DMS79 treated with DMSO at 0.1 percent for 48 hours (cell line): ENCODE results near the gene TOR4A.
"Not testable (repeated sequence)": the region's sequence is repeated elsewhere in the genome, so short reads cannot be mapped to it uniquely, and the experiment has no call there.

ENCODE experiments used
- DNase-seq: peaks from one replicate; lab custom pipeline; 2025; lab: John Stamatoyannopoulos, UW

Gene TOR4A

DNA sequence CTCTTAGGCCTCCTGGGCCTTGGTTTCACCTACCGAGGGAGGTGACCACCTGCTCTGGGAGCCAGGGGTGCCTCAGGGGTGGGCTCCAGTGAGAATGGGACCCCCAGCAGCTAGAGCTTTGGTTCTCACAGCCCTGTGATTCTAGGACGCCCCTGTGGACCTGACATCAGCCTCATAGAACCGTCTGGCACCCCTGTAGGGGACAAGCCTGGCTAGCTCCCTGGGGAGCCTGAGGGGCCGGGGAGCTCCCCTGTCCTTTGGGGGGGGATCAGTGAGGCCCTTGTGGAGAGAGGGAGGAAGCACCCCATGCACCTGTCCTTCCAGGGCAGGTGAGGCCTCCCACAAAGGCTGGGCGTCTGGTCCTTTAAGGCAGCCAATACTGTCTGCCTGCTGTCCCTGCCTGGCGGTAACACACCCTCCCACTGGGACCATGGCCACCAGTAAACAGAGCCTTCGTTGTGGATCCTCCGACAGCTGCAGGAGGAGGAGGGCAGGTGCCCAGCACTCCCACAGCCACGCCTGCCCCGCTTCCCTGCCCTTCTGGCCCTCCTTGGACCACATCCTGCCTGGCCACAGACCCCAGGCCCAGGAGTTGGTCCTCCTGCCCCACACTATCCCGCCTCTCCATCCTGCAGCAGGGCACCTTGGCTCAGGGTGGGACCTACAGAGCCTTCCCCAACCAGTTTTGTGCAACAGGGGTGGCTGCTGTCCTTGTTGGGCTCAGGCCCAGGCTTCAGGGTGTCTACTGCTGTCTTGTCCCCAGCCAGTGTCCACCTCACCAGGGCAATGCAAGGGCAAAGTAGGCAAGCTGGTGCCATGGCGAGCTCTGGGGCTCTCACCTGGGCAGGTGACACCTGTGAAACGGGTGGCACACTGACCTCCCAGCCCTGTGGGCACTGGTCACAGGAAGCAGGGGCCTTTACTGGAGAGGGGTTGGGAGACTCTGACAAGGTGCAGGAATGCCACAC is 39.5 kb upstream of the TOR4A start:
- no peak for DNase-seq

DNA sequence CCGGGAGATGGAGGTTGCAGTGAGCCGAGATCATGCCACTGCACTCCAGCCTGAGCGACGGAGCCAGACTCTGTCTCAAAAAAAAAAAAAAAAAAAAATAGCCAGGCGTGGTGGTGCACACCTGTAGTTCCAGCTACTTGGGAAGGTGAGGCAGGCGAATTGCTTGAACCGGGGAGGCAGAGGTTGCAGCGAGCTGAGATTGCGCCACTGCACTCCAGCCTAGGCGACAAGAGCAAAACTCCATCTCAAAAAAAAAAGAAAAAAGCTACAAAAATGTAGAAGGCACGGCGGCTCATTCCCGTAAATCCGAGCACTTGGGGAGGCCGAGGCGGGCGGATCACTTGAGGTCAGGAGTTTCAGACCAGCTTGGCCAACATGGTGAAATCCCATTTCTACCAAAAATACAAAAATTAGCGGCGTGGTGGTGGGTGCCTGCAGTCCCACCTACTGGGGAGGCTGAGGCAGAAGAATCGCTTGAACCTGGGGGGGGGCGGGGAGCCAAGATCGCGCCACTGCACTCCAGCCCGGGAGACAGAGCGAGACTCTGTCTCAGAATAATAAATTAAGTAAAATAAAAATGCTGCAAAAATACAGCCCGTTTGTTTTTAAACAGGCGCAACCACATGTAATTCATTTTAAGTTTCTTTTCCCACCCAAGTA is 37.9 kb upstream of the TOR4A start:
- peak; percentile 54 for DNase-seq

DNA sequence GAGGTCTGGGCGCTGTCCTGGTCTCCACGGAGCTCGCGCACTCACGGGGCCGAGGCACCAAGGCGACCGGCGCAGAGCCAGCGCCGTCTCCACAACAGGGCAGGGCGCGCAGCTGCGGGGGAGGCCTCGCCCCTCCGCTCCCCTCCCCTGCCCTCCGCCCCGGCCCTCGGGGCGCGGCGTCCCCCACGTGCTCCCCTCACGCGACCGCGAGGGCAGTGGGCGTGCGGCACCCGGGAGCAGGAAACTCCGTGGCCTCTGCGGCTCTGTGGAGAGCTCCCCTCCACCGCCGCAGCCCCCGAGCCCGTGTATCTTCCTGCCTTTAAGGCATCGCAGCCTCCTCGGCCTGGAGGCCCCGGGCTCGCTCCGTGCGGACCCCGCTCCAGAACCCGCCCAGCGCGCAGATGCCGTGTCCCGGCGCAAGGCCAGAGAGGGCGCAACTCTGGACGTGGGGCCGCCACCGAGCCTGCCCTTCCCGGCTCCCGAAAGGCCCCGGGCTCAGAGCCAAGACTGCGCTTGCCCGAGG is 37.1 kb upstream of the TOR4A start:
- DNase-seq = peak; percentile 69

DNA sequence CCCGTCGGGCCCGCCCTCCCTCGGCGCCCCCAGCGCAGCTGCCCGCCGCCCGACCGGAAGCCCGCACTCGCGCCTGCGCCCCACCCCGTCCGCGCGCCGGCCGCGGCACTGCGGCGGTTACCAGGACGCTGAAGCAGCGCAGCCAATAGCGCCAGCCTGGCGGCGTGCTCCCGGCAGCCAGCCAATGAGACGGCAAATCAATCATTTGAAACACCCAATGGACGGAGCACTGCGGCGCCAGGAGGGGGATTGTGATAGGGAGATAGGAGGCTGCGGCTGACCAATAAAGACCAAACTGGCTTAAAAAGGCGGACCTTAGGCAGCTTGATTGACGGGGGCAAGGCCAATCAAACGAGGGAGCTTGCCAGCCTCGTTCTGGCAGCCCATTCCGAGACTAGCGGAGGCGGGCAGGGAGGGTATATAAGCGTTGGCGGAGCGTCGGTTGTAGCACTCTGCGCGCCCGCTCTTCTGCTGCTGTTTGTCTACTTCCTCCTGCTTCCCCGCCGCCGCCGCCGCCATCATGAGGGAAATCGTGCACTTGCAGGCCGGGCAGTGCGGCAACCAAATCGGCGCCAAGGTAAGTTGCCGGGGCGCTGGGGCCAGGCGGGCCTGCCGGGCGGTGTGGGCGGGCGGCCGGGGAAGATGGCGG is 36.6 kb upstream of the TOR4A start, which contains the start of gene TUBB4B:
Gene TUBB4B (plus strand): TSS at position 447 of the 649 bp plus-strand sequence. CDS start 74 bp downstream, at position 521.
- DNase-seq = peak; percentile 99

DNA sequence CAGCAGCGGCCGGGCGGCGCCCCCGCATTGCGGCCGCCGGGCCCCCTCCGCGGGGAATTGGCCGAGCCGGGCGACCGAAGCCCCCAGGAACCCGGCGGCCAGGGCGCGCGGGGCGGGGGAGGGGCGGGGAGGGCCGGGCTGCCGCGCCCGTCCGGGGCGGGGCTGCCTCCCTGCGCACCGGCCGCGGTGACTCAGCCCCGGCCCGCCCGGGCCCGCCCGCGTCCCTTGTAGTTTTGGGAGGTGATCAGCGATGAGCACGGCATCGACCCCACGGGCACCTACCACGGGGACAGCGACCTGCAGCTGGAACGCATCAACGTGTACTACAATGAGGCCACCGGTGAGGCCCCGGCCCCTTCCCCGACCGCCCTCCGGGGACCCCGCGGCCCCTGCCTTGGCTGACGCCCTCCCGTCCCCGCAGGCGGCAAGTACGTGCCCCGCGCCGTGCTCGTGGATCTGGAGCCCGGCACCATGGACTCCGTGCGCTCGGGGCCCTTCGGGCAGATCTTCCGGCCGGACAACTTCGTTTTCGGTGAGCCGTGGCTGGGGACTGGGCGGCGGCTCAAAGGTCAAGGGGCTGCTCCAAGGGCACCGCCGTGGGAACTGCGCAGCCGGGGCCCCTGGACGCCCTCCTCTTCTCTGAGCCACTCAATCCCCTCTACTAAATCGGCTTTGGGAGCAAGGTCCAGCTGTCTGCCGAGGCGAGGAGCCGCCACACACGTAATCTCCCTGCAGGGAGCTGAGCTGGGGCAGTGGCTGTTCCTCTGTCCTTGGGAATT is 35.8 kb upstream of the TOR4A start:
- DNase-seq = no peak

- DNase-seq = no peak
Observed at GRCh38 chr9:137242269-137243203, 35.0 kb upstream of the TOR4A start.

- not testable (repeated sequence) for DNase-seq
Observed at GRCh38 chr9:137243266-137243625, 34.3 kb upstream of the TOR4A start.

DNA sequence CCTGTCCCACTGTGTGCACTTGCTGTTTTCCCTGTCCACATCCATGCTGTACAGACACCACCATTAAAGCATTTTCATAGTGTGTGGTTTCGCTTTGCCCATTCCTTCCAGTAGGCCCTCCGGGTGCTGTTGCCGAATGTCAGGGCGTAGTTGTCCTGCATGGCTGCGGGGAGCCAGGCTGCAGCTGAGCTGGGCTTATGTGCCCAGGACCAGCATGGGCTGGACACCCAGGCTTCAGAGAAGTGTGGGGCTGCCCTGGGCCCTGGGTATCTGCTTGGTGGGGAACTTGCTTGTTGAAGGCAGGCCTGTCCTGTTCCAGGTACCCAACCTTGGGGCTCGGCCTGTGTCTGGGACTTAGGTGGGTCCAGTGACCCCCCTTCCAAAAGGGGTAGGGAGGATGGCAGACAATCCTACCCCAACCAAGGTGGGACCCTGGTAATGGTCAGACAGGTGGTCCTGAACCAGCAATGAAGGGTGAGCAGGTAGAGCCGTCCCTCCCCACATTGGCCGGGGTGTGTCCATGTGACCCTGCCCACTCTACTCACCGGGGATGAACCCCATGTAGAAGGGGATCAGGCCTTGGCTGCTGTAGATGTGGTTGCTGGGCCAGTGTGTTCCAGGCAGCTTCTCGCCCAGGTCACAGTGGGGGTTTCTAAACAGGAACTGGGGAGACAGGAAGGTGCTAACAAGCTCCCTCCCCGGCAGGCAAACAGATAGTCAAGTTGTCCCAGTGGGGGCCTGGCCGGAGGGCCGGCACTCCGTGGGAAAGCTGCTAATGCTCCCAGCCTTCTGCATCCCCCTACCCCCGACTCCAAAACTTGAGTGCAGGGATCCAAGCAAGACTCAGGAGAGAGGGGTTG is 33.7 kb upstream of the TOR4A start:
- no peak for DNase-seq

DNA sequence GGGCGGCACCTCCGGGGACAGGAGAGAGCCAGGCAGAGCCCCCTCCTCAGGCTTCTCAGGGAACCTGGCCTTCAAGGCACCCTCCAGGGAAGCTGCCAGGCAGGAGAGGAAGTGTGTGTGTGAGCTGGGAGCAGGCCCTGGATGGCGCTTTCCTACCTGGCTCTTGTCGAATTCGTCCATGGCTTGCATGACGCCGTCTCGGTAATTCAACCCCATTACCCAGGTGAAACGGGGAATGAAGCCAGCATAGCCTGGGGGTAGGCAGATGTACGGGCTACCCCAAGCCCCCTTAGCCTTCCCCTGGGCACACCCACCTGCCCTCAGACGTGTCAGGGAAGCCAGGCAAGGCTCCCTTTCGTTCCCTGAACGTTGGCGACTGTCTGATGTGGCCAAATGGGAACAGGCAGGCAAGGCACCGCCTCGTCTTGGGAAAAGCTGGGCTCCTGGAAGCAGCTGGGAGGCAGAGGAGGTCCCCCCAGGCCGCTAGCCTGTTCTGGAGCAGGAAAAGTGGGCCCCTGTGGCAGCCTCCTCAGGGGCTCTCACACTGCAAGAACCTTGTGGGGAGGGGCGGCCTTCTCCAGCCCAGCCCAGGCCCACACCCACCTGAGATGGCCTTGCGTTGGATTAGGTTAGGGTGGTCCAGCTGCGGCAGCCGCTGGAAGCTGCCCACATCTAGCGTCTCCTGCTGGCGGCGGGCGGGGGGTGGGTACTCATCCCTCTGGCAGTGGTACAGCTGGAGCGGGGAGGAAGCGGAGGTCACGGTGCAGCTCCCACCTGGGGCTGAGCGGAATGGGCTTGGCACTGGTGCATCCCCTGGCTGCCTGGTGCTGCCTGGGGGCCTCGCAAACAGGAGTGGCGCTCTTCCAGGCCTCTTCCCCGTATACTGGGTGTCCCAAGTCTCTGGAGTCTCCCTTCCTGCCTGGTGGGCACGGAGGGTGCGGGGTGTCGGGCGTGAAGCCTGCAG is 32.8 kb upstream of the TOR4A start:
- peak; percentile 47 for DNase-seq

DNA sequence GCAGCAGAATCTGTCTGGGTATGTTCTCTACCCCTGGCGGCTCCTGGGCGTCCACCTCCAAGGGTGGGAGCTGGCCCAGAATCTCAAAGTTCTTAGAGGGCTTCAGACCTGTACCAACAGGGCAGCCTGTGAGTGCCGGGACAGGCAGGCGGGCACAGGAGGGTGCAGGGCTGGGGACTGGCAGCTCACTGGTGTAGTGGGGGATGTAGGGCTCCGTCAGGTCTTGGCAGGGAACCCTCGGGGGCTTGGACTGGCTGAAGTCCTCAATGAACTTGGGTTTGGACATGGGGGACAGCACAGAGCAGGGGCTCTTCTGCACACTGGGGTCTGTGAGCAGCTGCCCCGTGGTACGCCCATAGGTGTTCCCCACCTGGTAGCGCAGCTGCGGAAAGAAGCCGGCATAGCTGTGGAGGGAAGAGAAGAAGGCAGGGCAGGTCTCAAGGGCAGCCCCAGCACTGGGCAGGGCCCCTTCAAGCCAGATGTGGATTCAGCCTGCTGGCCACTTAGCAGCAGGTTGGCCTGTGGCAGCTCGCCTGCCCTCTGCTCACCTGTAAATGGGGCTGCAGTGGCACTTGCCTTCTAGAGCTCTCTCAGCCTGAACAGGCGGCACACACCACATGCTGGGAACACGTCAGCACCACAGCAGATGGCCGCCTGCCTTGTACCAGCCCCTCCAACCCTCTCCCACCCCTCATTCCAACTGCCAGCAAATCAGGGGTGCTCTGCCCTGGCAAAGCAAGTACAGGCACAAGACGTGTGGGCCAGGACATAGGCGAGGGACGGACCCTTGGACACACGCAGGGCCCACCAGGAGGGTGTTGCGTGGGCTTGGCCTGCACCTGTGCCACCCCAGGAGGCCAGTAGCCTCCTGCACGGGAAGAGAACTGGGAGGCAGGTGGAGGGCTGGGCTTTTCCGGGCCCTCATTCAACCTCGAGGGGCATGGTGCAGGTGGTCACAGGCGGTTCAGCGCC is 31.8 kb upstream of the TOR4A start:
- peak; percentile 51 for DNase-seq

DNA sequence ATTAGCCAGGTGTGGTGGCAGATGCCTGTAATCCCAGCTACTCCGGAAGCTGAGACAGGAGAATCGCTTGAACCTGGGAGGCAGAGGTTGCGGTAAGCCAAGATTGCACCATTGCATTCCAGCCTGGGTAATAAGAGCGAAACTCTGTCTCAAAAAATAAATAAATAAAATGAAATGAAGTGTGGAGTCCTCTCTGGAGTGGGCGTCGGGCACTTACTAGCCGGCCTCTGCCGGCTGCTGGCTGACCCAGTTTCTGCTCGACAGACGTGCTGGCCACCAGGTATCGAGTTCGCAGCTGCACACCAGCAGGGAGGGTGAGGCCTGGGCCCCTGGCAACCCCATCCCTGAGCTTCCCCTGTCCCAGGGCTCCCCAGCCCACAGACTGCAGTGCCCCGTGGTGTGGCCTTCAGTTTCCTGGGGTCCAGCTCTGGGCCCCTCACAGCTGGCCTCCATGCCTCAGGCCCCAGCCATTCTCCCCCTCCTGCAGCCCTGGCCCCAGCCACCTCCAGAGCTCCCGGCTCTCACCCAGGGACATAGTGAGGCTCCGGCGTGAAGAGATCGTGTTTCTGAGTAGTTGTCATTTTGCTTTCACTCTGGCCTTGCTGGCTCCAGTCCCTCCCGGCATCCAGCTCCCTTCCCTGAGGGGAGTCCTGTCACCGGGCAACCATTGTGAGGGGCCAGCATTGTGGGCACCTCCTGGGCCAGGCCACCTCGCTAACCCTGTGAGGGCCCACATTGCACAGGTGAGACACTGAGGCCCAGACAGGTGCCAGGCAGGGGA is 30.2 kb upstream of the TOR4A start:
- peak; percentile 23 for DNase-seq

- no peak for DNase-seq
Observed at GRCh38 chr9:137247916-137248175, 29.7 kb upstream of the TOR4A start.

GRCh38 chr9:137250329-137251193 is 27.0 kb upstream of the TOR4A start:
- no peak for DNase-seq

GRCh38 chr9:137251194-137251461 is 26.4 kb upstream of the TOR4A start, which contains the start of gene STPG3:
Gene STPG3, plus strand, starts transcription at chr9:137251286. Its CDS starts 1 bp downstream, at chr9:137251287.
- DNase-seq = no peak

DNA sequence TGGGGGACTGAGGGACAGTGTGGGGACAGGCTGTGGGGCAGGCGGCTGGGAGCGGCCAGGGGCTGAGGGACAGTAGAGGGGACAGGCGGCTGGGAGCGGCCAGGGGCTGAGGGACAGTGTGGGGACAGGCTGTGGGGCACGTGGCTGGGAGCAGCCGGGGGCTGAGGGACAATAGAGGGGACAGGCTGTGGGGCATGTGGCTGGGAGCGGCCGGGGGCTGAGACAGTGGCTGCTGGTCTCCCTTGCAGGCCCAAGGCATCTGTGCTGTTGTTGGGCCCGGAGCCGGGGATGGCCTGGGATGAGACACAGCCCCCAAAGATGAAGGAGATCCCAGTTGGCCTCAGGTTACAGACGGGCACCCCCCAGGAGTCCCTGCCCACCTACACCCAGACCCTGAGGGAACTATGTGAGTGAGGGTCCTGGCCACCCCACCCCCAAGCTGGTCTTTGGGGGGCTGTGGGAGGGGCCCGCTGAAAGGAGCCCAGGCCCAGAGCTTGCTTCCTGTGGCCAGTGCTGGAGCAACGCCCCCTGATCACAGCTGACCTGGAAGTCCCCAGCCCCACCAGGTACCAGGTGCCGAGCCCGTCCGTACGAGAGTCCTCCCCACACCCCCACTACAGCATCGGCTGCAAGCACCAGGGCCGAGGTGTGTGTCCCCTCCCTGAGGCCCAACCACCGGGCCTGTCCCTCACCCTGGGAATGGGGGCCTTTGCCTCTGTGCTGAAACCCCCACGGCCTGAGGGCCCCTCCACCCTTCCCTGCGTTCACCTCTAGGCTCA is 25.8 kb upstream of the TOR4A start:
- no peak for DNase-seq
